Femur (tissue), 1 donor: ENCODE data around the gene SAFB2.

Experiments
- DNase-seq: peaks from one replicate; pipeline ENCODE4 v3.0.0-alpha.2; 2017

Gene SAFB2

DNA sequence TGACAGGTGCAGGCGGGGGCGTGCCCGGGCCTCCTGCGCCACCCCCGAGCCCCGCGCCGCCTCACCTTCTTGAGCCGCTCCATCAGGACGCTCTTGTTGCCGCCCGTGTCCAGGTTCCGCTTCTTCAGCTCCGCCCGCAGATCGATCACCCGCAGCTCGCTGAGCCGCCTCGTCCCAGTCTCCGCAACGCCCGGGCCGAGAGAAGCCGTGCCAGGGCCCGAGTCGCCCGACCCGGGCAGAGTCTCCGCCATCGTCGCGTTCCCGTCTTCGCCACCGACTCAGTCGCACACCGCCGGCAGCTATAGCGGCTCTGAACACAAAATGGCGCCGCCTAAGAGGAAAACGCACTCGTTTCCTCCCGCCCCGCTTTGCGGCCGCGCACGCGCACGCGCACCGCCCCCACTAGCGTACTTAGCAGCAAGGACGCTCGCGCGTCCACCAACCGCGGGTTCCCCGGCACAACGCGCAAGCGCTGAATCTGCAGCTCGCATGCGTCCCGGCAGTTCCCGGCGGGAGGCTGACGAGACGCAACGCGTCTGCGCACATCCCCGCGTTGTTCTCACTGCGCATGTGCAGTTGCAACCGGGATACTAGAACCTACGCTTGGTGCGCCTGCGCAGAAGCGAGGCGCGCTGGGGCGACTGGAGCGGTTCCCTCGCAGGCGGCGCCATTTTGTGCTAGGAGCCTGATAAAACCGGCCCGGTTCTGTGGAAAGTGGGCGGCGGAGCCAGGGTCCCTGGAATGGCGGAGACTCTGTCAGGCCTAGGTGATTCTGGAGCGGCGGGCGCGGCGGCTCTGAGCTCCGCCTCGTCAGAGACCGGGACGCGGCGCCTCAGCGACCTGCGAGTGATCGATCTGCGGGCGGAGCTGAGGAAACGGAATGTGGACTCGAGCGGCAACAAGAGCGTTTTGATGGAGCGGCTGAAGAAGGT lies at the start of gene SAFB2, which contains the start of gene SAFB:
Gene SAFB2 (minus strand): TSS at position 312 of the 932 bp plus-strand sequence. CDS start 61 bp downstream, at position 251.
Gene SAFB (plus strand): TSS at position 619 of the 932 bp plus-strand sequence. CDS start 123 bp downstream, at position 742.
- DNase-seq, result peak; percentile 100

- no peak for DNase-seq
Measured at GRCh38 chr19:5671600-5671999, 49.0 kb upstream of the SAFB2 start.

- DNase-seq, result no peak
Measured at GRCh38 chr19:5669212-5669611, 46.6 kb upstream of the SAFB2 start.

- DNase-seq, result no peak
Measured at GRCh38 chr19:5667751-5668271, 45.2 kb upstream of the SAFB2 start.

- DNase-seq, result no peak
Measured at GRCh38 chr19:5666921-5667610, 44.5 kb upstream of the SAFB2 start.

DNA sequence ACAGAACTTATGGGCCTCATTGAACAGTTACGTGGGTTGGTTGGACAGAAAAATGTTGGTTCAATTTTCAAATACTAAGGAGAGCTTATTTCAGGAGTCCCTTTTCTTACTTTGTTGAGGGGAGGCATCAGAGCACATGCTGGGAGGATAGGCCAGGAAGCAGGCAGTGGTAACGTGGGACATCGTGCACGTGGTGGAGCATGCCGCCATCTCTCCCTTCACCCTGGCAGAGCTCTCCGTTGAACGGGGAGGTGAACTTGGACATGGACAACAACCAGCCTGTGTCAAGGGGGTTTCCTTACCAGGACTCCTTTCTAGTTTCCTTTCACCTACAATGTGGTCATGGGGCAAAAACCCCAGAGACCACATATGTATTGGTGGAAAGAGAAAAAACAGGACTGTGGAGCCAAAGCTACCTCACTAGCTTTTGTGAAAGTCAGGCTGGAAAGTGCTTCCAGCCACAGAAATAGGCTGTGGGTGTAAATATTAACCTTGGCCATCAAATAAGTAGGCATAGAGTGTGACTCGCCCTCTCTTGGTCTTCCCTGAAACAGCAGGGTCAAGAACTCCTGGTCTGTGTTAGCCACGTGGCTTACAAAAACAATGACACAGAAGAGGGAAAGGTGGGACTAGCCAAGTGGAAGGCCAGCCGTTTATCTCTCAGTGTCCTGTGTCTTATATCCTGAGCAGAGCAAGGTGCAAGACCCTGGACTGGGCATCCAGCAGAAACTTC lies 43.4 kb upstream of the SAFB2 start:
- DNase-seq, result no peak

DNA sequence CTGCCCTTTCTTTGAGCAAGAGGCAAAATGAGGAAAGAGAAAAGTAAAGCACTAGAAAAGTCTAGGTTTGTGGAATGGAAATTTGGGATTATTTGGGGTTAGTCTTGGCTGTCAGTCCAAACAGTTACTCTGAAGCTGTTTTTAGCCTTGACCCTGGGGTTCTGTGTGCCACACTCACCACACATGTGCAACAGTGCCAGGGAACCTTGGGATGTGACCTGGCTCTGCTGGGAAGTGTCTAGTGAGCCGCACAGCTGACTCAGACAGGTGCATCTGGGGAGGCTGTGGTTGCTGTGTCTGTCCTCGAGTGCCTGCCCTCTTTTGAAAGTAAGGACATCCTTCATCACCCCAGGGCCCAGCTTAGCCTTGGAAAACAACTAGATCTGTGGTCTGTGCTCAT lies 41.9 kb upstream of the SAFB2 start:
- DNase-seq, result no peak

DNA sequence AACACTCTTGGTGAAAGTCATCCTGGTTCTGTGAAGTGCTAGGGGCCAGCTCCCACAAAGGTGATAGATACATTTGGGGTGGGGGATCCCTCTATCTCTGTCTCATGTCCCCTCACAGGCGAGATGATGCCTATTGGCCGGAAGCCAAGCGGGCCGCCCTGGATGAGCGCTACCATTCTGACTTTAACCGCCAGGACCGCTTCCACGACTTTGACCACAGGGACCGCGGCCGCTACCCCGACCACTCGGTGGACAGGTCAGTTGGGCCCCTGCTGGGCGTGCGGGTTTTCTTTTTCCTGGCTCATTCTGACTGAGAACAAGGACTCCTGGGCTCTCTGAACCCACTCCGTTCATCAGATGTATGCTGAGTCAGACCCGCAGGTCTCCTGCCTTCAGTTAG lies 41.3 kb upstream of the SAFB2 start:
- DNase-seq, result no peak

- no peak for DNase-seq
Measured at GRCh38 chr19:5661483-5661882, 38.9 kb upstream of the SAFB2 start.

GRCh38 chr19:5655412-5655811 lies 32.8 kb upstream of the SAFB2 start:
- no peak for DNase-seq

GRCh38 chr19:5654931-5655330 lies 32.4 kb upstream of the SAFB2 start:
- no peak for DNase-seq

DNA sequence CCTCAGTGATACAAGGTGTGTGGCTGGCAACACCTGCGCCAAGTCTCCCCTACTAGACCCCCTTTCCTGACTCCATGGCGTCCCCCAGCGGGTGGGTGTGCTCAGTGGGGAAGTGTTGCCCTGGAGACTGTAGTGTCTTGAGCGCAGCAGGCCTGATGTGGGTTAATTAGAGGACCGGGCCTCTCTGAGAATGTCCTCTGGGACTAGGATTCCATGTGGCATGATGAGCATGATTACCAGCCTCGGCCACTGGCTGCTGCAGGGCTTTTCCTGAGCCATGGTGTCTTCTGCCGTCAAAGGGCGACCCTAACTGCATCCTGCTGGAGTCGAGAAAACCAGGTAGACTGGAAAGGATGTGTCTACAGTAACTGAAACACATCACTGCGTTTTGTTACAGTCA lies 29.7 kb upstream of the SAFB2 start:
- no peak for DNase-seq

- no peak for DNase-seq
Measured at GRCh38 chr19:5651361-5651760, 28.8 kb upstream of the SAFB2 start.

DNA sequence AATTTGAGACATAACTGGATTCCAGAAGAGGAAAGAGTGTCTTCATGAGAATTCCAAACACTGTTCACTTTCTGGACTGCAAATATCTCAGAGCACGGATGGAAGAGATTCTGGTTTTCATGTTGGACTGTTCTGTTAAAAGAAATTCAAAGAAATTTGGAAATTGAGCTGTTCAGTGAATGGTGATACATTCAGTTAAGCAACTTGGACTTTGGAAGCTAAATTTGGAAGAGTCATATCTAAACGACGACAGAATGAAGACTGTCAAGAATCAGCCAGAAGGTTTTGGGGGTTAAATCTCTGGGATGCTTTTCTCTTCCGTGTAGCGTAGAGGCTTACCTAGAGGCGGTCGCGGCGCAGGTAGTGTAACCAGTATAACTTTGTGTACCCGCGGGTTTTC lies 25.9 kb upstream of the SAFB2 start:
- no peak for DNase-seq

DNA sequence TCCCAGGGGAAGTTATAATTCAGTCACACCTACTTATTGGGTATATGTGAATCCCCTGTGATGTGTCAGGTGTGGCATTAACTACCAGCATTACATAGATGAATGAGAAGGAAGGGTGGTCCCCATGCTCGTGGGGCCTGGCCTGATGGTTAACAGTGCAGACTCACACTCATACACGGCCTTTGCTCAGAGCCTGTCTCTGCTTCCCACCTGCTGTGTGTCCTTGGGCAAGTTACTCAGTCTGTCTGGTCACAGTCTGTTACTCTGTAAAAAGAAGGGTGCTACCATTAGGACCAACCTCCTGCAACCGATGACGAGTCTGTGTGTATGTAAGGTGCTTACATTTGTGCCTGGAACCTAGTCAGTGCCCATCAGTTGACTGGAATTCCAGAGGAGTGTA lies 24.1 kb upstream of the SAFB2 start:
- DNase-seq, result no peak

- no peak for DNase-seq
Measured at GRCh38 chr19:5645409-5645808, 22.8 kb upstream of the SAFB2 start.

DNA sequence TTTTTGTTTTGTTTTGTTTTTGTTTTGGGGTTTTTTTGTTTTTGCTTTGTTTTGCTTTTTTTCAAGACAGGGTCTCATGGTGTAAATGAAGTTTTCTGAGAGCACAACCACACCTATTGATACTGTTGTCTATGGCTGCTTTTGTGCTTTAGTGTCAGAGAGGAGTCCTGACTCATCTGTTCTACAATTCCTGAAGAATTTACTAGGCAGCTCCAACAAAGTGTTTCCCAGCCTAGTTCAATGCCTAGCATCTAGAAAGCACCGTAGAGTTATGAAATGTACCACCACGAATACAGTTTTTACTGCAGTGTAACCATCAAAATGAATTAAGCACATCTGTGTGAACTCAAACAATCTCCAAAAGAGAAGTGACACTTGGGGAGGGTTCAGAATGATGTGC lies 21.5 kb upstream of the SAFB2 start:
- DNase-seq, result no peak

DNA sequence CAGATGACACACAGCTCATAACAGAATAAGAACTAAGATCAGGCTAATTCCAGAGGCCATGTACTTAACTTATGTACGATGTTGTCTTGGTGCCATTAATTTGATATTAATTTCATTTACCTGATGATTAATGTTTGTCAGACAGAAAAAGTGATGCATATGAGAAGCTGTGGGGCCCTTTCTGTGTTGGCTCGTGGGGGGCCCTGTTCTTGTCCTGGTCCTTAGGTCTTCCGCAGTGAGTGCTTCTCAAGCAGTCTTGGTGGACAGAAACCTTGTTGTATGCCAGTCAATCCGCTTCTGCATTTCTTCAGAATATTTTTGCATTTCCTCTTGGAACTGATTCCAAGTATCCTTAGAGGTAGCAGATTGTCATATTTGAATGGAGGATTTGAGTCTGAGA lies 20.5 kb upstream of the SAFB2 start:
- no peak for DNase-seq

DNA sequence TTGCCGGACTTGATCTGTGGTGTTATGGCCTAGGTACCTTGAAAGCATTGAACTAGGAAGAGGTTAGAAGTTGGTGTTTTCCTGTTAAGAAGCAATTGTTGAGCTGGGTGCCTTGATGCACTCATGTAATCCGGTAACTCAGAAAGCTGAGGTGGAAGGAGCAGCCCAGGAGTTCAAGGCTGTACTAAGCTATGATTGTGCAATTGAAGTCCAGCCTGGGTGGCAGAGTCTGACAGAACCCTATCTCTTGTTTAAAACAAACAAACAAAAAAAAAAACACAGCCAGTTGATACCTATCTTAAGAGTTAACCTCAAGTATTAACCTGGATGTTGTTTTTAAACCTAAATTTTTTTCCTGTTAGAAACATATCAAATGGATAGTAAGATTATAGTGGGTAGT lies 19.6 kb upstream of the SAFB2 start:
- no peak for DNase-seq

GRCh38 chr19:5641171-5641570 lies 18.6 kb upstream of the SAFB2 start:
- DNase-seq, result no peak

- no peak for DNase-seq
Measured at GRCh38 chr19:5637971-5638370, 15.4 kb upstream of the SAFB2 start.

GRCh38 chr19:5635427-5635826 lies 12.9 kb upstream of the SAFB2 start:
- DNase-seq, result no peak

DNA sequence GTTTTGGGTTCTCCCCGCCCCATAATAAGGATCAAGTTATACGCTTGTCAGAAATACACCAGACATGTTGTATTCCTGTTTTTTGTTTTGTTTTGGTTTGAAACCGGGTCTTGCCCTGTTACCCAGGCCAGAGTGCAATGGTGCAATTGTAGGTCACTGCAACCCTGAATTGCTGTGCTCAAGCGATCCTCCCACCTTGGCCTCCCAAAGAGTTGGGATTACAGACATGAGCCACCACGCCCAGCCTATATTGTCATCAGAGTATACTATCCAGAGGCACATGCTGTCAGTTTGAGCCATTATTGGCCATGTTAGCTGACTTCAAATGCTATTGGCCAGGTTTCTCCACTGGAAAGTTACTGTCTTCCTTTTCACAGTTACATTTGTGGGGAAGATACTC lies 10.1 kb upstream of the SAFB2 start:
- DNase-seq, result no peak
